ENCODE measurements around the gene ADAMTS18. TPM values are rescaled to one million over a fixed set of nuclear protein-coding genes. Genes with fewer than 3 reads are reported as not detected.
A peak's percentile ranks its signal among the peaks of the same experiment; 100 is the strongest.

The ADAMTS18 gene
- total and polyA plus RNA-seq, 2 donors (not counting 3 experiments of a cell fraction or from before 2014, with no cell fraction given), result 18.4 to 27.5 TPM

- ChIA-PET CTCF (interaction anchor here (0.9 to 1.1 kb wide), 2 partner anchors 149 to 294 kb away, joined by 3 read pairs; no protein-coding TSS in a partner anchor), POLR2A (interaction anchor here (0.6 kb wide), 1 partner anchor 19 kb away, joined by 3 read pairs; no protein-coding TSS in a partner anchor)
- no peaks in the 10 kb centered on the region for H3K9me1 ChIP-seq (replicated peaks; ENCODE audit: control insufficient read depth, extremely low read depth, insufficient read depth, low read length)
- no TSS peak for BruUV-seq (replicated peaks)
- peak overlapping the region; percentile 20 for H3K9ac ChIP-seq (replicated peaks; ENCODE audit: extremely low read depth, insufficient read depth, low read length)
- H3K27ac ChIP-seq (ENCODE audit: insufficient read depth, low read depth, low read length), result peak overlapping the region; percentile 64
- no peak overlapping the region for H3K4me3 ChIP-seq (replicated peaks in 1 of 3; ENCODE audit: insufficient read depth in 1 of 3, low read depth in 1 of 3, low read length in 3 of 3)
- peak; percentile 65 for DNase-seq (ENCODE audit: low read depth, low spot score)
- intact Hi-C loops (cut with micrococcal nuclease) (loop anchor here (2.0 kb wide), 2 partner anchors 53 to 295 kb away; no protein-coding TSS in a partner anchor), dilution Hi-C loops (cut with MboI; ENCODE audit: extremely low pct_ligation_motif_present, low sequenced_read_pairs) (no loop called here)
- no peaks in the 10 kb centered on the region for H3K27me3 ChIP-seq (ENCODE audit: control insufficient read depth in 2 of 2, insufficient read depth in 2 of 2, low read length in 2 of 2)
- H4K20me1 ChIP-seq (replicated peaks; ENCODE audit: control insufficient read depth, extremely low read depth, insufficient read depth, low read length), result no peaks in the 10 kb centered on the region
- no peaks in the 10 kb centered on the region for H3K79me2 ChIP-seq (ENCODE audit: control insufficient read depth, insufficient read depth, low read length)
- H3K36me3 ChIP-seq (ENCODE audit: control insufficient read depth in 2 of 2, extremely low read depth in 1 of 2, insufficient read depth in 2 of 2, low read length in 2 of 2), result peaks cover 0 to 15% of the 10 kb centered on the region in 2 experiments
- H3K4me2 ChIP-seq (ENCODE audit: insufficient read depth, low read length), result no peak overlapping the region
- peaks cover 31% of the 10 kb centered on the region for H3K4me1 ChIP-seq (ENCODE audit: control insufficient read depth, extremely low read depth, insufficient read depth, low read length)
- H2AFZ ChIP-seq (ENCODE audit: low read depth, low read length), result no peak overlapping the region
- peak; percentile 70 for FAIRE-seq
- H3K9me3 ChIP-seq (replicated peaks; ENCODE audit: control insufficient read depth, insufficient read depth, low read length), result no peaks in the 10 kb centered on the region
- TF ChIP-seq CTCF (IDR thresholded peaks at IDR 0.05; ENCODE audit: extremely low read depth in 1 of 2, insufficient read depth in 1 of 2, low read depth in 1 of 2, low read length in 2 of 2) (no peak), FOS (IDR thresholded peaks at IDR 0.05; ENCODE audit: borderline replicate concordance, insufficient read depth, low read length) (peak; percentile 23), POLR2A (IDR thresholded peaks at IDR 0.05; ENCODE audit: low read depth, low read length) (no peak), MAX (IDR thresholded peaks at IDR 0.05; ENCODE audit: insufficient read depth, insufficient read length) (no peak), EZH2 (IDR thresholded peaks at IDR 0.05; ENCODE audit: borderline replicate concordance, low read depth, low read length, severe bottlenecking) (no peak), POLR2AphosphoS5 (IDR thresholded peaks at IDR 0.05; ENCODE audit: insufficient read depth, low read depth, low read length) (peak; percentile 43), JUN (IDR thresholded peaks at IDR 0.05; ENCODE audit: borderline replicate concordance, insufficient read depth, insufficient read length, low read depth) (peak; percentile 2), GATA2 (IDR thresholded peaks at IDR 0.05; ENCODE audit: insufficient read depth, insufficient read length, low read depth, low read length) (peak; percentile 78), MYC (IDR thresholded peaks at IDR 0.05; ENCODE audit: low read depth, low read length) (no peak)
Observed at GRCh38 chr16:77289331-77289809, 145.5 kb downstream of the ADAMTS18 start.
